Measurements from ENCODE around the gene PEX13.
"Not testable (repeated sequence)": the region's sequence is repeated elsewhere in the genome, so short reads cannot be mapped to it uniquely, and the experiment has no call there.

The PEX13 gene, protein sequence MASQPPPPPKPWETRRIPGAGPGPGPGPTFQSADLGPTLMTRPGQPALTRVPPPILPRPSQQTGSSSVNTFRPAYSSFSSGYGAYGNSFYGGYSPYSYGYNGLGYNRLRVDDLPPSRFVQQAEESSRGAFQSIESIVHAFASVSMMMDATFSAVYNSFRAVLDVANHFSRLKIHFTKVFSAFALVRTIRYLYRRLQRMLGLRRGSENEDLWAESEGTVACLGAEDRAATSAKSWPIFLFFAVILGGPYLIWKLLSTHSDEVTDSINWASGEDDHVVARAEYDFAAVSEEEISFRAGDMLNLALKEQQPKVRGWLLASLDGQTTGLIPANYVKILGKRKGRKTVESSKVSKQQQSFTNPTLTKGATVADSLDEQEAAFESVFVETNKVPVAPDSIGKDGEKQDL

GRCh38 chr2:61017556-61018317 lies at the start of gene PEX13, which contains the start of gene PUS10:
Gene PEX13, plus strand, starts transcription at chr2:61017720. Its CDS starts 40 bp downstream, at chr2:61017760.
Gene PUS10, minus strand, starts transcription at chr2:61018255. Its CDS starts 6,365 bp downstream, at chr2:61011890.
- DNase-seq, result peak; percentile 80

DNA sequence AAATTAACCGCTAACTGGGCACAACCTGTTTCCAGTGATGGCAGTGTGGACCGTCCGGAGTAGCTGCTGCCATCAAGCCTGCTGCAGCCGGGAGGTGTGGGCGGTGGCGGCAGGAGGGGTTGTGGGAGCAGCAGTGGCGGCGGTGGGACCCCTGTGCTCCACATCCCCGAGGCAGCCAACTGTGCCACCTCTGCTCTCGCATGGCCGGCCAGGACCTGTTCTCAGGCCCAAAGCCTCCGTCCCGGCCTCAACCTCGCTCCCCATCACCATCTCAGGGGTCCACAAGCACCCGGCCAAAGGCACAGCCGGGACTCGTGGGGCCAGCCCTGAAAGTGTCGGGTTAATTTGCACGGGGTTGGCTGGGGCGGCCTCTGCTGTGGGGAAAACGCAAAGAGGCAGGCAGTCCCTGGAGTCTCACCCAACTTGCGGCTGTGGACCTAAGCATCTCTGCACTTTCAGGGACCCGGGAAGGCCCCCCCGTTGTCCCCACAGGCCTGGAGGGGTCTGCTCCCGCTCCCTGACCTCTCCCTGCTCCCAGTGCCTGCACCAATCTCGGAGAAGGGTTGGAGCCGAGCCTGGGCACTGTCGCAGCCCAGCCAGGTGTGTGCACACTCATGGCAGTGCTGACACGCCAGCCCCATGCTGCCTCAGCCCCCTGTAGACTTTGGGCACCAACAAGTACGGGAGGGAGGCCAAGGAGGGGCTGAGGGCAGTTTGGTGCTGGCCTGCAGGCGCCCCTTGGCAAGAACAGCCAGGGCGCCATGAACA lies 44.4 kb upstream of the PEX13 start:
- no peak for DNase-seq

GRCh38 chr2:60973705-60974104 lies 43.8 kb upstream of the PEX13 start:
- DNase-seq, result no peak

DNA sequence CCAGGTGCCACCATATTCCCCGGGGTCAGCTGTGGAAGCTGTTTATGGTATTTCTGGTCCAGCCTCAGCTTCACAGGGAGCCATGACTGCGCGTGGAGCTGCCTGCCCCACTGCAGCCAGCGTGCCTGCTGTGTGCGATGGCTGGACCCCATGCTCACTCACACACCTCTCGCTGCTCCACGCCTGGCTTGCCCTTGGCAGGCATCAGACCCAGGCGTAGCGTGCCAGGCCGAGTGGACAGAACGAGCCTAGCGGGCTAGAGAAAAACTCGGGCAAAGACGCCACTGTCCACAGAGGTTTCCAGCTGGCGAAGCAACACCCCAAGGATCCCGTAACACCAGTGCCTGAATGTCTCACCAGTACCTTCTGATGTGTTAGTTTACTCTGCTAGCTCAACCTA lies 42.9 kb upstream of the PEX13 start:
- no peak for DNase-seq

DNA sequence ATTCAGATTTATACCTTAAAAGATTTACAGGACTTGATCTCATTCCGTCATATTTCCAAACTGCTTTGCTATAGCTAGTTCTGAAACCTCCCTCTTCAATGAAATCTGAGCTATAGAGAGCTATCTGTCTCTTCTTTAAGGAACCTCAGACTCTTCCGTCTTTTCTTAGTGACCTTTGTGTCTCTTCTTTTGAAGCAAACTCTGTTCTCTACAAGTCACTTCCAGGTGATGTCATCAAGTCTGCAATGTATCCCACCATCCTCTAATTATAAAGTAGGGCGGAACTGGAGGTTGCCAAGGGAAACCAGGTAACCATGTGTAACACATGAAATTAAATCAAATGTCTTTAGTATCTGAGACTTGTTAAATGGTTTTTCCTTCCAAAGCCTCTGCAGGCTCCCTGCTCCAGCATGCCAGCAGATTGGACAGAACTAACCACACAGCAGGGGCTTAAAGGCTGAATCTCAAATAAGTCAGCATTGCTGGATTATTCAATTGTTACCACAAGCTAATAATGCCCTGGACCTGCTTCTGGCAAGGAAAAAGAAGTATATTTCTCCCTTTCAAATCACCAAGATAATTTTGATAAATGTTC lies 41.2 kb upstream of the PEX13 start:
- no peak for DNase-seq

GRCh38 chr2:60976875-60977561 lies 40.5 kb upstream of the PEX13 start:
- DNase-seq, result no peak

GRCh38 chr2:60977562-60977895 lies 40.0 kb upstream of the PEX13 start:
- DNase-seq, result no peak

DNA sequence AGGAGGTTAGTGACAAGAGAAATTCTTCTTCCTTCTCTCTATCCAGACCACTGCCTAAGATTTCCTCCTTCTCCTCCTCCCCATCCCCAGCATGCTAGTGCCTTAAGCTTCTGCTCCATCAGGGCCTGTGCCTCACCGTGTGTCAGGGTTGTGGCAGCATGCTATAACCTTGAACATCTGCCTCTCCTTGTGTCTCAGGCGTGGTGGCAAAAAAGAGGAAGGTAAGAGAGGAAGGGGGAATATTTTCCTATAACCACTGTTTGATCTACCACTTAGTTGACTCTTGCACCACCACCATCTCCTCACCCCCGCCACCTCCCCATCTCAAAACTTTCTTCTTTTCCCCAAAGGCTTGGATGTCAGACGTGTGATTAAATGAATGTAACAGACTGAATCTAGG lies 38.3 kb upstream of the PEX13 start:
- DNase-seq, result no peak

- no peak for DNase-seq
These were observed 37.3 kb upstream of the PEX13 start for GRCh38 chr2:60980071-60980815.

DNA sequence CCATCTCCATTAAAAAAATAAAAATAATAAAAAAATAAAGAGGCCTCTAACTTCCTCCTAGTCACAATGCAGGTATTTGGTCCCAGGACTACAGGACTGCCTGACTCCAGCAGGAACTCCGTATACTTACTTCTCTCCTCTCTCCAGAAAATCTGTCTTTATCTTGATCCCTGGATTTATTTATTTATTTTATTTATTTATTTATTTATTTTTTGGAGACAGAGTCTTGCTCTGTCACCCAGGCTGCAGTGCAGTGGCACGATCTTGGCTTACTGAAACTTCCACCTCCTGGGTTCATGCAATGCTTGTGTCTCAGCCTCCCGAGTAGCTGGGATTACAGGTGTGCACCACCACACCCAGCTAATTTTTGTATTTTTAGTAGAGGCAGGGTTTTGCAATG lies 35.5 kb upstream of the PEX13 start:
- not testable (repeated sequence) for DNase-seq

GRCh38 chr2:60984720-60985119 lies 32.8 kb upstream of the PEX13 start:
- DNase-seq, result no peak

- no peak for DNase-seq
These were observed 30.5 kb upstream of the PEX13 start for GRCh38 chr2:60987041-60987440.

- not testable (repeated sequence) for DNase-seq
These were observed 29.9 kb upstream of the PEX13 start for GRCh38 chr2:60987656-60988055.

DNA sequence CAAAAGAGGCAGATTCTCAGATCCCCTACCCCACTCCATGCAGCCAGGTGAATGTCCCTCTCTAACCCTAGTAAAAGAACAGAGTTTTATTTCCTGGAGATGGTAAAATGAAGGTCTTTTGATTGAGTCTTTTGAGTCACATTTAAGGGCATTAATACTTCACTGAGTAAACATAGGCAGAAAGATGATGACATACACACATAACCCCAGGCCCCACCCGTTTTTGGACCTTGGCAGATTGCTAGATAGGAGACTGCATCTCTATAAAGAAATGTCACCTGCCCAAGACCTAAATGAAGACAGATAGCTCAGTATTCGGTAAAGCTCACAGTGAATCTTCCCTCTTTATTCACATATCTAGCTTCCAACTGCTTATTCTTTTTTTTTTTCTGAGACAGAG lies 28.3 kb upstream of the PEX13 start:
- no peak for DNase-seq

- DNase-seq, result no peak
These were observed 25.9 kb upstream of the PEX13 start for GRCh38 chr2:60991644-60992043.

- no peak for DNase-seq
These were observed 24.5 kb upstream of the PEX13 start for GRCh38 chr2:60992985-60993392.

DNA sequence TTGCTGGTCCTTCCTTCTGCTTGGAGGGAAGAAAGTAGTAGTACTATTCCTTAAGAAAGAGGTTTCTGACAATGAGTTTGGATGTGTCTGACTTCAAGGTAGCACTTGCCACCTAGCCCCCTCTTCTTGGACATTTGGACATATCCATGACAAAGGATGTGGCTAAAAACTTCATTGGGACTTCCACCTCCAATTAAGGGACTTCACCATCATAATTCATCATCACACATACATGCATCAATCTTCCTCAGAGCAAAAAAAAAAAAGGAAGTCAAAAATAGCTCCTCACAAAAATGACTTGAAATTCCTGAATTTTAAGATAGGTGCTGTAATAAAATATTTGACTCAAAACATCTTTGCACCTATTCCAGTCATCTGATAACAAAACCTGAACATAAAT lies 23.4 kb upstream of the PEX13 start:
- no peak for DNase-seq

DNA sequence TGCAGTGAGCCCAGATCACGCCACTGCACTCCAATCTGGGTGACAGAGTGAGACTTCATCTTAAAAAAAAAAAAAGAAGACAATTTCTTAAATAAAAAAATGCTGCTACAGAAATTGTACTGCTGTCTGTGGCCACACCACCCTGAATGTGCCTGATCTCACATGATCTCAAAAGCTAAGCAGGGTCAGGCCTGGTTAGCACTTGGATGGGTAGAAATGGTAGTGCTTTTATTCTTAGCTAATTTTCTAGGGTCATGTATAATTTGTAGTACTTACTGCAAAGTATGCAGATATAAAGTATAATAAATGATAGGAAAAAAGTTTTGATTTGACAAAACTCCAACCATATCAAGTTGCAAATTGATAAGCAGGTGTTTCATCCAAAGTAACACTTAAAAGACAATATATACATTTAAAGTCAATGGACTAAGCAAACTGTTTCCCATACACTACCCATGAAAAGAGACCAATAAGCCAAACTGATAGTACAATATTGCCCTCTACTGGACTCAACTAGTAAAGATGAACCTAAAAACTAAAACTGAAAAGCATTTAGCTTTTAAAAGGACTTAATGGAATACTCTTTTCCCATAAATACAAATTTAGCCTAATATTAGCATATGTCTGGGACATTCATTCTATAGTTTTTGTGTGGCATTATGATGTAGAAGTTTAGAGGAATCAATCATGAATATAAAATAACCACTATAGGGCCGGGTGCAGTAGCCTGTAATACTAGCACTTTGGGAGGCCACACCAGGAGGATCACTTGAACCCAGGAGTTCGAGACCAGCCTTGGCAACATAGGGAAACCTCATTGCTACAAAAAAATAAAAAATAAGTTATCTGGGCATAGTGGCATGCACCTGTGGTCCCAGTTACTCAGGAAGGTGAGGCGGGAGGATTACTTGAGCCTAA lies 18.6 kb upstream of the PEX13 start:
- peak; percentile 25 for DNase-seq

DNA sequence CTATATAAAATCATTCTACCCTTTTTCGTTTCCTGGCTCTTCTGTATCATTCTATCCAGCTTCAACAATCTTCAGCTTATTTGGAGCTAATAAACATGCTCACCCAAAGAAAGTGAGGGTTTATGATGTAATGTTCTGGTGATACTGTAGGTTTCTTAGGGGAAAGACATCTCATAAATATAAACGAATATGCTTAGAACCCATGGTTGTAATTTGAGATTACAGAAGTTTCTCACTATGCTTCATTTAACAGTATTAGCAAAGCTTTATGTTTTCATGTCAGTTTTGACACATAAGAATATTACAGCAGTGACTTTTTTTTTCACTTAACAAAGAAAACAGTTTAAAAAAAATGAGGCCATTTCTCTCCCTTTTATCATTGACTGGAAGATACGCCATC lies 11.8 kb upstream of the PEX13 start:
- DNase-seq, result no peak

- no peak for DNase-seq
These were observed 10.9 kb upstream of the PEX13 start for GRCh38 chr2:61006486-61007105.
